HEK293 (cell line): Measurements from ENCODE around the gene S100A14.

Experiments
- GFI1B ChIP-seq: fragments of 450-650 bp; formaldehyde crosslinking; IDR thresholded peaks from 2 replicates; pipeline ENCODE4 v1.5.1; 2016; ENCODE audit warnings: missing biosample characterization, missing genetic modification characterization
- GLIS1 ChIP-seq: fragments of 450-650 bp; formaldehyde crosslinking; IDR thresholded peaks from 2 replicates; pipeline ENCODE4 v1.5.1; 2016; ENCODE audit warnings: missing biosample characterization, missing genetic modification characterization
- GLIS2 ChIP-seq: fragments of 450-650 bp; formaldehyde crosslinking; IDR thresholded peaks from 2 replicates; pipeline ENCODE4 v1.5.1; 2016; ENCODE audit warnings: missing biosample characterization, missing genetic modification characterization
- IKZF3 ChIP-seq: fragments of 450-650 bp; IDR thresholded peaks from 2 replicates; pipeline ENCODE4 v1.5.0; 2018; ENCODE audit warnings: missing biosample characterization, mild to moderate bottlenecking, missing genetic modification characterization, moderate library complexity
- SP2 ChIP-seq: fragments of 450-650 bp; formaldehyde crosslinking; IDR thresholded peaks from 2 replicates; pipeline ENCODE4 v1.5.1; 2016; ENCODE audit warnings: missing biosample characterization, missing genetic modification characterization
- SP7 ChIP-seq: fragments of 450-650 bp; formaldehyde crosslinking; IDR thresholded peaks from 2 replicates; pipeline ENCODE4 v1.5.1; 2016; ENCODE audit warnings: missing biosample characterization, missing genetic modification characterization
- ZBTB11 ChIP-seq: fragments of 450-650 bp; formaldehyde crosslinking; conservative IDR thresholded peaks from 2 replicates; pipeline ENCODE4 v1.5.1; 2016; ENCODE audit warnings: low read depth, missing biosample characterization, missing genetic modification characterization
- ZBTB48 ChIP-seq: fragments of 450-650 bp; formaldehyde crosslinking; IDR thresholded peaks from 2 replicates; pipeline ENCODE4 v1.5.1; 2016; ENCODE audit warnings: missing biosample characterization, missing genetic modification characterization
- ZNF138 ChIP-seq: fragments of 450-650 bp; formaldehyde crosslinking; IDR thresholded peaks from 2 replicates; pipeline ENCODE4 v1.5.1; 2016; ENCODE audit warnings: missing biosample characterization, missing genetic modification characterization, borderline replicate concordance
- ZNF169 ChIP-seq: fragments of 450-650 bp; formaldehyde crosslinking; IDR thresholded peaks from 2 replicates; pipeline ENCODE4 v1.5.1; 2016; ENCODE audit warnings: missing biosample characterization, missing genetic modification characterization
- ZNF366 ChIP-seq: fragments of 450-650 bp; formaldehyde crosslinking; conservative IDR thresholded peaks from 2 replicates; pipeline ENCODE4 v1.5.1; 2016; ENCODE audit warnings: missing biosample characterization, missing genetic modification characterization
- ZNF623 ChIP-seq: fragments of 450-650 bp; formaldehyde crosslinking; IDR thresholded peaks from 2 replicates; pipeline ENCODE4 v1.5.1; 2016; ENCODE audit warnings: missing biosample characterization, missing genetic modification characterization
- ZNF629 ChIP-seq: fragments of 450-650 bp; formaldehyde crosslinking; IDR thresholded peaks from 2 replicates; pipeline ENCODE4 v1.5.1; 2017; ENCODE audit warnings: missing biosample characterization, missing genetic modification characterization
- ZNF654 ChIP-seq: fragments of 450-650 bp; formaldehyde crosslinking; IDR thresholded peaks from 2 replicates; pipeline ENCODE4 v1.5.1; 2016; ENCODE audit warnings: low read depth, missing biosample characterization, missing genetic modification characterization
- ZNF777 ChIP-seq: fragments of 450-650 bp; formaldehyde crosslinking; IDR thresholded peaks from 2 replicates; pipeline ENCODE4 v1.5.1; 2017; ENCODE audit warnings: missing biosample characterization, missing genetic modification characterization, borderline replicate concordance
- ZNF843 ChIP-seq: fragments of 450-650 bp; formaldehyde crosslinking; IDR thresholded peaks from 2 replicates; pipeline ENCODE4 v1.5.1; 2016; ENCODE audit warnings: missing biosample characterization, missing genetic modification characterization
- ZSCAN4 ChIP-seq: fragments of 450-650 bp; formaldehyde crosslinking; IDR thresholded peaks from 2 replicates; pipeline ENCODE4 v1.5.1; 2017; ENCODE audit warnings: missing biosample characterization, missing genetic modification characterization
- TF ChIP-seq, protein P1 (sequence below): fragments of 450-650 bp; formaldehyde crosslinking; IDR thresholded peaks from 2 replicates; pipeline ENCODE4 v1.5.1; 2017; ENCODE audit warnings: missing biosample characterization, missing genetic modification characterization

Gene S100A14

DNA sequence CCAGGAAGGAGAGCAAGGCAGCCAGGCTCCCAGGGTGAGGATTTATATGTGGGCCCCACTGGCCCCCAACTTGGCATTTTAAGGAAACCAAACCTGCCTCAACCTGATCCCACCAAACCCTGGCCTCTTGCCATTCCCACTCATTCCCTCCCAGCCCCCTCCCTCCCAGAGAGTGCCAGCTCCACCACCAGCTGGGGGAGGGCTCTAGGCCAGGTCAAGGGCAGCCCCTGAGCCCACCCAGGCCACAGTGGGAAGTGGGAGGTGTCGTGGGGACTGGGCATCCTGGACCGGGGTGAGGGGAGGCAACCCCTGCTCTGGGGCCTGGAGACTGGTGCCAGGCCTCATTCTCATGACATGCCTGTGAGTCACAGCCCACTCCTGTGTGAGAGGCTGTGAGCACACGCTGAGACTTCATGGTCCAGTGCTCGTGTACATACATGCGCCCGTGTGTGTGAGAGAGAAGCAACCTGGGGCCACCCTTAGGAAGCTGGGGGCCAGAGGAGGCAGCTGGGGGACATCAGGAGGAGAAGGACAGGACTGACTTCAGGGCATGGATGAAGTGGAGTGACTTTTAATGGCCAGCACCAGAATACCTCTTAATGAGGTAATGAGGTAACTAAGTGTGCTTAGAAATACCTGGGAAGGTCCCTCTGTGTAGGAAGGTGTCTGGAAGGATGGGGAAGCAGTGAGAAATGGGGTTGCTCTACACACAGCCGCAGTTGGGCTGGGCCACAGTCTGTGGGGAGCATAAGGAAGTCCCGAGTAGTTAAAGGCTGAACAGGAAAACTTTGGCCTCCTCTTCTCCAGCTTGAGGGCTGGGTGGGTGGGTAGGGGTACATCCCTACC, 50.4 kb downstream of the S100A14 start, which contains the start of gene S100A2 (continued):
- TF ChIP-seq ZNF169 (tag by site-specific recombination), result no peak
- no peak for TF ChIP-seq ZNF138 (tag by site-specific recombination)
- no peak for TF ChIP-seq ZBTB11 (tag by site-specific recombination)
- TF ChIP-seq SP2 (tag by site-specific recombination), result peak; percentile 37
- peak; percentile 45; the same call in 1 of the 2 replicates for TF ChIP-seq ZSCAN4 (tag by site-specific recombination)
- TF ChIP-seq IKZF3 (tag by site-specific recombination), result no peak
- no peak for TF ChIP-seq ZNF843 (tag by site-specific recombination)
- TF ChIP-seq GLIS2 (tag by site-specific recombination), result peak; percentile 71
- TF ChIP-seq ZNF629 (tag by site-specific recombination), result peak; percentile 52; the same call in 1 of the 2 replicates
- 0 out of 2 replicates have a peak, but pooled peaks have one; percentile 30 for TF ChIP-seq ZNF366 (tag by site-specific recombination)
- TF ChIP-seq GFI1B (tag by site-specific recombination), result no peak
- TF ChIP-seq, protein P1, sequence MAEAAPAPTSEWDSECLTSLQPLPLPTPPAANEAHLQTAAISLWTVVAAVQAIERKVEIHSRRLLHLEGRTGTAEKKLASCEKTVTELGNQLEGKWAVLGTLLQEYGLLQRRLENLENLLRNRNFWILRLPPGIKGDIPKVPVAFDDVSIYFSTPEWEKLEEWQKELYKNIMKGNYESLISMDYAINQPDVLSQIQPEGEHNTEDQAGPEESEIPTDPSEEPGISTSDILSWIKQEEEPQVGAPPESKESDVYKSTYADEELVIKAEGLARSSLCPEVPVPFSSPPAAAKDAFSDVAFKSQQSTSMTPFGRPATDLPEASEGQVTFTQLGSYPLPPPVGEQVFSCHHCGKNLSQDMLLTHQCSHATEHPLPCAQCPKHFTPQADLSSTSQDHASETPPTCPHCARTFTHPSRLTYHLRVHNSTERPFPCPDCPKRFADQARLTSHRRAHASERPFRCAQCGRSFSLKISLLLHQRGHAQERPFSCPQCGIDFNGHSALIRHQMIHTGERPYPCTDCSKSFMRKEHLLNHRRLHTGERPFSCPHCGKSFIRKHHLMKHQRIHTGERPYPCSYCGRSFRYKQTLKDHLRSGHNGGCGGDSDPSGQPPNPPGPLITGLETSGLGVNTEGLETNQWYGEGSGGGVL (tag by site-specific recombination), result peak; percentile 88
- TF ChIP-seq ZBTB48 (tag by site-specific recombination), result peak; percentile 57; the same call in 1 of the 2 replicates
- TF ChIP-seq GLIS1 (tag by site-specific recombination), result peak; percentile 25
- TF ChIP-seq ZNF623 (tag by site-specific recombination), result no peak
- TF ChIP-seq SP7 (tag by site-specific recombination), result peak; percentile 43; the same call in 1 of the 2 replicates
- TF ChIP-seq ZNF654 (tag by site-specific recombination), result no peak
- no peak for TF ChIP-seq ZNF777 (tag by site-specific recombination)
